Measurements from ENCODE around the gene HPS1.

The HPS1 gene

GRCh38 chr10:98368644-98369043 is 78.1 kb downstream of the HPS1 start:
- in situ Hi-C loops (cut with HindIII; ENCODE audit: low sequenced_read_pairs), result no loop called here
- TF ChIP-seq CTCF (IDR thresholded peaks at IDR 0.05; ENCODE audit: low read depth, low read length), result no peak
- no peak overlapping the region for H3K4me3 ChIP-seq (ENCODE audit: low read depth, low read length)
- no peak for DNase-seq (ENCODE audit: low read depth, low spot score)

GRCh38 chr10:98367604-98368451 is 78.9 kb downstream of the HPS1 start:
- TF ChIP-seq CTCF (IDR thresholded peaks at IDR 0.05; ENCODE audit: low read depth, low read length), result no peak
- no peak for DNase-seq (ENCODE audit: low read depth, low spot score)
- no peak overlapping the region for H3K4me3 ChIP-seq (ENCODE audit: low read depth, low read length)
- in situ Hi-C loops (cut with HindIII; ENCODE audit: low sequenced_read_pairs), result no loop called here

Measured in astrocyte of the spinal cord (primary cell).